Right forelimb (tissue), 1 donor: Measurements from ENCODE around the gene DLEC1.

Experiments used
- DNase-seq: peaks from one replicate; pipeline ENCODE4 v3.0.0-alpha.2; 2018

DLEC1 gene

DNA sequence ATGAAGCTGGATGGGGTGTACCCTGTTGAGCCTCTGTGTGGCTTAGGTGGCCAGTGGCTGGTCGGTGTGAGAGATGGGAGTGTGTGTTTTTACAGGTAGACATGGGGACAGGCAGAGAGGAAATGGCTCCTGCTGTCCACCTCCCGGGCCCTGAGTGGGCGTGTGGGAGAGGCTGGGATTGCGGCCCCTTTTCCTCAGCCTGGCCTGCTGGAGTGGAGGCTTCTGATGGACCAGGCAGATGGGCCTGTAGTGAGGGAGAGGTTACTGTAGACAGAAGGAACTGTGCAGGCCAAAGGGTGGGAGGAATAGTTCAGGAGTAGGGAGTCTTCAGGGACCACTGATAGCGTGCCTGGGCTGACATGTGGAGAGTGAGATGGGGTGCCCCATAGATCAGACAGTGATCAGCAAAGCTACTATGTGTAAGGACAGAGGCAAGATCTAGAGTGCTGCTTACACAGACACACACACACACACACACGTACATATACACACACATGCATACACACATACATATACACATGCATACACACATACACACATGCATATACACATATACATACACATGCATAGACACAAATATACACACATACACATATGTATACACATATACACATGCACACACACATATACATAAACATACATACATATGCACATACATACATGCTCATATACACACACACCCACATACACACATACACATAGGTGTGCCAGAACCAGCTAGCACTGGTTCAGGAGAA, 71.5 kb downstream of the DLEC1 start:
- no peak for DNase-seq

DNA sequence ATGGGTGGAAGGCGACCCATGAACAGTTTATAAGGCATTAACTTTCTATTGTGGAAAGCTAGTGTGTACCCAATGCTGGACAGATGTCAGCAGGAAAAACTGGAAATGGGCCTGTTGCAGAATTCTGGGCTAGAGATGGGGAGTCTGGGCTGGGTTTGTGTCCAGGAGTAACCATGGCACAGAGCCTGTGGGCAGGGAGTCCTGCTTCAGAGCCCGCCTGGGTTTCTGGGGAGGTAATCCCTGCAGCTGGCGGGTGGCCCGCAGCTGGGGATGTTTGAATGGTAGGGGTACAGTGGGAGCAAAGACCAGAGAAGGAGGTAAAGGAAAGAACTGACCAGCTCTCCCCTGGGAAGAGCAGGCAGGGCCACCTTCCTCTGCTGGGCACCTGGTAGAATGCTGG, 72.2 kb downstream of the DLEC1 start:
- DNase-seq = no peak

DNA sequence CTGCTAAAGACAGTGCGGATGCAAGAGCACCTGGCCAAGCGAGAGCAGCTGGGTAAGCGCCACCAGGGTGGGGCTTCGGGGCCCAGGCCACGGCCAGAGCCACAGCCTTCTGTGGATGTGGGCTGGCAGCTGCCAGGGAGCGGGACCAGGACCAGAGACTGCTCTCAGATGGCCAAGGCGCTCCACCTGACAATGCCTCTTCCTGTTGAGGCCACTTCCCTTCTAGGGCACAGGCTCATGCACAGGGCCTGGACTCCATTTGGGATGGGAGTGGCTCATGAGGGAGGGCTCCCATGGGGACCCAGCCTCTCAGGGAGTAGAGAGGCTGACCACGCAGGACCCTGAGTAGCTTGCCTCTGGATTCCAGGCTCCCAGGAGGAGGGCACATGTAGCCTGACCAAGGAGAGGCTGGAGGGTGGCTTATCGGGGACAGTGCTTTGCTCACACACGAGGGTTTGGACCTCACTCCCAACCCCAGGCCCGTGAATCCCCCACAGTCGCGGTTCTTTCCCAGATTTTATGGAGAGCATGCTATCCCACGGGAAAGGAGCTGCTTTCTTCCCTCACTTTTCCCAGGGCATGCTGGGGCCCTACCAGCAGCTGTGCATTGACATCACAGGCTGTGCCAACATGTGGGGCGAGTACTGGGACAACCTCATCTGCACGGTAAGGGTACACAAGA, 72.8 kb downstream of the DLEC1 start:
- no peak for DNase-seq

DNA sequence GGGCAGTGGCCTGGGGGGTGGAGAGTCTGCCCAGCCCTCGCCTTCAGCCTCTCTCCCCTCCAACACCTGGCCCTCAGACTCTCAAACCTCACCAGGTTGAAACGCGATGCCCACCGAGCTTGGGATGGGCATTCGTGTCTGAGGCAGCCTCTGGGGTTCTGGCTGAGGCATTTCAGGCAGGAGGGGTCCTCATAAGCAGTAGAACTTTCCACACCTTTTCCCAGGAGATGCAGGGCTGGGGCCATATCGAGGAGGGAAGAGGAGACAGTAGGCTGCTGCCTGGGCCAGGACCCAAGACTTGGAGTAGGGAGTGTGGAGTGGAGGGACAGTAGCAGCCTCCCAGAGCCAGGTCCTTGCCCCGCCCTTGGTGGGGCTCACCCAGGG, 73.4 kb downstream of the DLEC1 start:
- no peak for DNase-seq

DNA sequence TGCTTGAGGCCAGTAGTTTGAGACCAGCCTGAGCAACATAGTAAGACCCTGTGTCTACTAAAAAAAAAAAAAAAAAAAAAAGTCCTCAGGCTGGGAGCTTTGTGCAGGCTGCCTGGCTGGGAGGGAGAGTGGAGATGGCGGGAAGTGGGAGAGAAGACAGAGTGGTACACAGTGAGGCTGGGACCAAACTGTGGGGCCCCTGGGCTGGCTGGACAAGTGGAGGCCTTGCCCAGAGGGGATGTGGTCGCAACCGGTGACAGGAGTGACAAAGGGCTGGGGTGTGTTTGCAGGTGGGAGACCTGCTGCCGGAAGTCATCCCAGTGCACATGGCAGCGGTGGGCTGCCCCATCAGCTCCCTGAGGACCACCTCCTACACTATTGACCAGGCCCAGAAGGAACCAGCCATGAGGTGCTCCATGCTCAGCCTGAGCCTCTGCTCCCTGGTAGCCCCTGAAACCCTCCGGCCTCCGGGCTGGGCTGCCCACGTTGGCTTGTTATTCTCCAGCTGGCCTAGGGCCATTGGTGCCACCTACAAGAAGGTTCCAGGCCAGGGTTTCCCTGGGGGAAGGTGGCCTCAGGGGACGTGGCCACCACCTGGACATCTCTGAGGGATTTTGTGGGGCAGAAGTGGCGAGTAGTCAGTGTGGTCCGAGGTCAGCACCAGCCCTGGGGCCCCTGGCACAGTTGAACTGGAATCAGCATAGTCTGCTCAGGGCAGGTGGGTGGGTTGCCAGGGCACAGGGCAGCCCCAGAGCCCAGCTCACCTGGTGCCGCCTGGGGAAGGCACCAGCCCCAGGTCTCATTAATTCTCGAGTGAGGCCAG, 75.3 kb downstream of the DLEC1 start:
- no peak for DNase-seq

DNA sequence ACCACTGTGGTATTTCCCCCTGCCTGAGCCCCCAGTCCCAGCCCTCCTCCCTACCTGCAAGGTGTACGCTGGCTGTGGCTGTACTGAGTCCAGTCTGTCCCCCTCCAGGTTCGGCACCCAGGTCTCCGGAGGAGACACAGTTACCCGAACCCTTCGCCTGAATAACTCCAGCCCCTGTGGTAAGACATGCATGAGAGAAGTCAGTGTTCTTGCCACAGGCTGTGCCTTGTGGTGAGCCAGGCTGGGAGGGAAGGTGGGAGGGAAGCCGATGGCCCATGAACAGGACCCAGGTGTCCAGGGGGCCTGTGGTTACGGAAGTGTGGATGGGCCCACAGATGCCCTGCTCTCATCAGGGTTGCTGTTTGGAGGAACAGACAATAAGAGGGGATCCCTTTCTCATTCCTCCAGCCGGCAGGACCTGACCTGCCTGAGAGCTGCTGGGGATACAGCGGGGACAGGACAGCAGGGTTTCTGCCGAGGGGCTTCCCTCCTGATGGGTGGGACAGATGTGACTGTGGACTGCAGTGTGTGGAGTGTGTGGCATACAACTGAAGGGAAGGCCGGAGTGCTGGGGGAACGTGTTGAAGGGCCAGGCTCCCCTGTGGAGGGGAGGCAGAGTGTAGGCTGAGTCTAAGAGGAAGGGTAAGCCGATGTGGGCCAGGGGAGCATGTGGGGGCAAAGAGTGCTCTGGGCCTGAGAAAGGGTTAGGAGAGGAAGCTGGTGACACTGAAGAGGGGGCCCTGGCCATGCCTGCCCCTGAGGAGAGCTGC, 76.1 kb downstream of the DLEC1 start:
- no peak for DNase-seq

DNA sequence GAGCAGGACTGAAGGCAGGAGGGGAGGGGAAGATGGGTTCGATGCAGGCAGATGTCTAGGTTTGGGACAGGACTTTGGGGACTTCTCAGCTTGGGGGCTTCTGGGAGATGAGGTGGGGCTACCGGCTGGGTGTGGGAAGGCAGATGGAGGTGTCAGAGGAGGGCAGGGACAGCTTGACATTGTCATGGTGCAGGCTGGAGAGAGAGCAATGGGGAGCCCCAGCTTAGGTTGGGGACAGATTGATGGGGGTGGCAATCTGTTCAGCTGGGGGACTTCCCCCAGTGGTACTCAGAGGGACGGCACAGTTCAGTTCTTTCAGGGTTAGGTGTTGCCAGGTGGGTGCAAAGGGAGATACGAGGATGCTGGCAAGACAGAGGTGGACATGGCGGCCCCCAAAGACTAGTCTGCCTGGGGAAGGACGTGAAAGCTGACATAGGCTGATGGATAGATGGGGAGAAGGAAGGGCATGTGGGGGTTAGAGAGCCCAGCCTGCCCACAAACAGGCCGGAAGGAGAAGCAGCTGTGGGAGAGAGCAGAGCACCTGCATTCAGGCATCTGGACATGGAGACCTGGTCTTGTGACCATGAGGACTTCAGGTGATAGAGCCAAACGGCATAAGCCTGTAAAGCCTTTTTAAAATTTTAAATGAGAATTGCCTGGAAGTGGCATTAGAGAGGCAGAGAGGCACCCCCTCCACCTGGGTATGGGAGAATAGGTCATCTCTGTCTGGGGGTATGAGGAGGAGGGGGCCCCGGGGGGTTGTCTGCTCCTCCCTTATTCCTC, 76.8 kb downstream of the DLEC1 start:
- no peak for DNase-seq

DNA sequence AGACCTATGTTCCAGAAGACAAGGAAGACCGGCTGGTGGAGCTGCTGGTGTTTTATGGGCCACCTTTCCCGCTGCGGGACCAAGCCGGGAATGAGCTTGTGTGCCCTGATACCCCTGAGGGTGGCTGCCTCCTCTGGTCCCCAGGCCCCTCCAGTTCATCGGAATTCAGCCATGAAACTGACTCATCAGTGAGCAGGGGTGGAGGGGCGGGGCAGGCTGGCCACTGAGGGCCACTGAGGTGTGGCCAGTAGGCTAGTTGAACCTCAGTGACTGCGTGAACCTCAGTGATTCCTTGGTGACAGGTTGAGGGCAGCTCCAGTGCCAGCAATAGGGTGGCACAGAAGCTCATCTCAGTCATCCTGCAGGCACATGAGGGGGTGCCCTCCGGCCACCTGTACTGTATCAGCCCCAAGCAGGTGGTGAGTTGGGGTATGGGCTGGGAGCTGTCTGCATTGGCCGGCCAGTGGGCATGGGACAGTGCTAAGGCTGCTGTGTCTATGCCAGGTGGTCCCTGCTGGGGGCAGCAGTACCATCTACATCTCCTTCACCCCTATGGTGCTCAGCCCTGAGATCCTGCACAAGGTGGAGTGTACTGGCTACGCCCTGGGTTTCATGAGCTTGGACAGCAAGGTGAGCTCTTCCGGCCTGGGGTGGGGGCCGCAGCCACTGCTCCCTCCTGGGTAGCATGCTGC, 77.6 kb downstream of the DLEC1 start:
- no peak for DNase-seq

DNA sequence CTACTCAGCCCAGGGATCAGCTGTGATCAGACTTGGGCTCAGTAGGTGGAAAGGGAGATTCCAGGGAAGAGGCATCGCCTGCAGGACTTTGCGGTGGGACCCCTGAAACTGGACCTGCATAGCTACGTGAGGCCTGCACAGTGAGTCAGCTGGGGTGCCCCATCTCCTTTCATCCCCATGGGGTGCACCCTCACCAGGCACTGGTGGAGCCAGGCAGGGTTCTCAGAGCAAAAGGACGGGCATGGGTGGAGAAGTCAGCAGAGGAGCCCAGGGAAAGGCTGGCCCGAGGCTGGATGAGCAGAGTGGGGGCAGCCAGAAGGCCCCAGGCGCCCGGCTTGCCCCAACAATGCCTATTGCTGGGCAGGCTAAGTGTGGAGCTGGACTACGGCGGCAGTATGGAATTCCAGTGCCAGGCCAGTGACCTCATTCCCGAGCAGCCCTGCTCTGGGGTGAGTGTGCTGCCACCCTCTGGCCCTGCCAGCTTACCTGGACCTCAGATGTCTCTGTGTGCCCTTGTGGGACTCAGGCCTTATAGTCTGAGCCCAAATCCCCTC, 78.2 kb downstream of the DLEC1 start:
- no peak for DNase-seq

DNA sequence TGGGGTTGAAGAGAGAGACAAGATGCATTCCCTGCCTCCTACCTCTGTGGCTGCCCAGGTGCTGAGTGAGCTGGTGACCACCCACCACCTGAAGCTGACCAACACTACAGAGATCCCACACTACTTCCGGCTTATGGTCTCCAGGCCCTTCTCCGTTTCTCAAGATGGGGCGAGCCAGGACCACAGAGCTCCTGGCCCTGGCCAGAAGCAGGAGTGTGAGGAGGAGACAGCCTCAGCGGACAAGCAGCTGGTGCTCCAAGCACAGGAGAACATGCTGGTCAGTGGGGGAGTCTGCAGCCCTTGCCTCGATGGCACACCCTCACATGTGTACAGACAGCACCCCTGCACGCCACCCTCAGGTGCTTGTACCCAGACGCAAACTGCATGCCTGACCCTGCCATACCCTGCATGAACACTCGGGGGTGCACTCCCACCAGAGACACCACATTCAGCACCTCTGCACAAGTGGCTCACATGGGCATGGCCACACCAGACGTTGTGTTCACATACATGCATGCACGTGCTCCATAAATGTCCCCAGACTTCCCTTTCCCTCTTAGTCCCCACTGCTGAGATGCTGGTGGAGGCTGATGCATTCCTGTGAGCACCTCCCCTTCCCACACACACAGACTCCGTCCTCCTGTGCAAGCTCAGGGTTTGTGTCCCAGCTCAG, 78.9 kb downstream of the DLEC1 start:
- DNase-seq = no peak

DNA sequence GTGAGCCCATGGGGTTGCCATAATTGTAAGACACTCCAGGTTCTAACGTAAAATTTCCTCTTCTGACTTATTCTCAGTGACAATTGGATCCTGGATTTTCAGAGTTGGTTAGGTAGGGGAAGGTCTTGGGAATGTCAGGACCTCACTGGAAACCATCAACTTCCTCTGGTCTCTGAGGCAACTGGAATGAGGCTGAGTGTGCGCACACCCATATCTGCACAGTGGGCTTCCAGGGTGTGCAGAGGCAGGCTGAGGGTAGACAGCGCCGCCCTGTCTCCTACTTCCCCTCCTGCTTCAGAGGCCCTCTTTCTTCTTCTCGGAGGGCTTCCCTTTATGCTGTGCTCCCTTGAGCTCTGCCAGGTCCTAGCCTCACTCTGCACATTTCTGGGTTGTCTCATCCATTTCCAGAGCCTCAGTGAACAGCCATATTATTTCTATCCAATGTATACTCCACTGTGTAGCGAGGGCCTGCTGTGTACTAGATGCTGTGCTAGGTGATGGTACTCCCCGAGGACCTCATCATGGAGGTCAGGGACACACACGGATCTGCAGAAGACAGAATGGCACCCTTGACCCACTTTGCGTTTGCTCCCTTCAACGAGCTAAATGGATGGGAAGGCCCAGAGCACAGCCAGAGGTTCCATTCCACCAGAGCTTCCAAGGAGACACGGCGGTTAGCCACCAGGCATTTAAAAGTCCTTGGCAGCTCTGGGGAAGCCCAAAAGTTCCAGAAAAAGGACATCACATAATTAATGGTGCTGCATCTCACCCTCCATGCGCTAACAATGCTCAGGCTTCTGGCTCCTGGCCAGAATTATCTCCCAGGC, 79.6 kb downstream of the DLEC1 start:
- no peak for DNase-seq

DNA sequence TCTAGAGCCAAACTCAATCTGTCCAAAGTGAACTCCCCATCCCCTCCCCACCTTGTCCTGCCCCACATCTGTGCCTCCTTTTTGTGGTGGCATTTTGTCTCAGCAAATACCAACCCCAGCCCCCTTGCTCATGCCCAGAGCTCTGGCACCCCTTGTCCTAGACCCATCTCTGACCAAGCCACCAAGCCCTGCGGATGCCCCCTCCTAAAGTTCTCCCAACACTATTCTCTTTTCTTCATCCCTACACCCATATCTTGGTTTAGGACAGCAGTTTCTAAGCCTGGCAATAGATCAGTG, 80.2 kb downstream of the DLEC1 start:
- no peak for DNase-seq

DNA sequence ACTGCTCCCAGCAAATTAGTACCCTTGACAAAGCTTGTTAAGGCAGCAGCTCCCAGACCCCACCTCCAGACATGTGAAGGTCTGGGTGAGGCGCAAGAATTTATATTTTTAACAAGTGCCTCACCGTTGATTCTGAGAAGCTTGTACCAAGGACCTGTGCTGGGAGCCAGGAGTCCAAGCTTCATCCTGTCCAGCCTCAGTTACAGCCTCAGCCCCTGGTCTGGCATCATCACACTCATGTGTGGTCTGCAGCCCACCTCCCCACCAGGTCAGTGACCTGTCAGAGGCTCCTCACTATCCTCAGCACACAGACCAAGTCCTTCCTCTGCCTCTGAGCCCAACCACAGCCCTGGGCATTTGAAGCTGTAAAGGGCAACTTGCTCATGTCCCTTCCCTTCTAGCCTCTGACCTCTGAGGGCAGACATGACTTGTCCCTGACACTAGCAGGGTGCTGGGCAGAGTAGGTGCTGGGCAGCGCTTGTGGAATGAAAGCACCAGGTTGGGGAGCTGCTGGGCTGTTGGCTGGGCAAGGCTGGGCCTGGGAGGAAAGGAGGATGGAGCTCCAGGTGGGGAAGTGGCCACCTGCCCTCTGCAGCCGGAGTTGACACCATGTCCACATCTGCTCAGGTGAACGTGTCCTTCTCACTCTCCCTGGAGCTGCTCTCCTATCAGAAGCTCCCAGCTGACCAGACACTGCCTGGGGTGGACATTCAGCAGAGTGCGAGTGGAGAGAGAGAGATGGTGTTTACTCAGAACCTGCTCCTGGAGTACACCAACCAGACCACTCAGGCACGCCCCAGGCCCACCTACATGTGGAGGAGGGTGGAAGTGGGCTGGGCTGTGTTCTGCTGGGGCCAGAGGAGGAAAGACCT, 81.0 kb downstream of the DLEC1 start:
- no peak for DNase-seq

DNA sequence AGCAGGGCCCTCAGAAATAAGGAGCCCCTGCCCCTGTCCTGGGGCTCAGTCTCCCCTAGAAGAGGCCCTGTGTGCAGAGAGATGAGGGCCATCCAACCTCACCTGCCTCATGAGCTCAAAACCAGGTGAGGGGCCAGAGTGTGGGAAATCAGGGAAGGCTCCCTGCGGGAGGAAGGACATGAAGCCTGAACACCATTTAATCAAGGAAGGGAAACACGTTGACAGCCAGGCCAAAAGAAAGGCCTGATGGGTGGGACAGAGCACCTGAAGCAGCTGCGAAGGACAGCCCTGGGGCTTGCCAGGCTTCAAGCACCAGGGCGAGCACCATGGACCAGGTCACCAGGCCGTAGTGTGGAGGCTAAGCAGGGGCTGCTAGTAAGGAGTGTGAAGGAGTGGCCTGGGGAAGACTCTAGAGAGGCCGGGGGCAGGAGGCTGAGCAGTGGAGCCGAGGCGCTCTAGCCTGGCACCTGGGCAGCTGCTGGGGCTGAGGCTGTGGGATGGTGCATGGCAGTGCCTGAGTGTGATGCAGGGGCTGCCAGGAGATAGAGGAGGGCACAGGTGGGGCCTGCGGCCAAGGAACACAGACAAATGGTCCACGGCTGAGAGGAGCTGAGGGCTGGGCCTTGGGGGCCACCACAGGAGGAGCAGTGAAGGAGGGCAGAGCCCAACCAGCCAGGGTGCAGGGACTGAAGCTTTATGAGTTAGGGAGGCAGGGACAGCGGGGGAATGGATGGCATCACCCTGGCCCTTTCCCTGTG, 81.9 kb downstream of the DLEC1 start:
- no peak for DNase-seq

DNA sequence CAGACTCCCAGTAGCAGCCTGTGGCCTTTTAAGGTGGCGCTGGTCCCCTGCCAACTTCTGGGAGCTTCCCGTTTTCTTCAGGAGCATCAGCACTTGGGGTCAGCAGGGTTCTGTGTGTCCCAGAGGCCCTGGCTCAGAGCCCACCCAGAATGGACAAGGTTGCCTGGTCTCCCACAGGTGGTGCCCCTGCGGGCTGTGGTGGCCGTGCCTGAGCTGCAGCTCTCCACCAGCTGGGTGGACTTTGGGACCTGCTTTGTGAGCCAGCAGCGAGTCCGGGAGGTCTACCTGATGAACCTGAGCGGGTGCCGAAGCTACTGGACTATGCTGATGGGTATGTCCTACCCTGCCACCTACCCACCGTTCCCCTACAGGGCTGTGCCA, 82.4 kb downstream of the DLEC1 start:
- DNase-seq = no peak

DNA sequence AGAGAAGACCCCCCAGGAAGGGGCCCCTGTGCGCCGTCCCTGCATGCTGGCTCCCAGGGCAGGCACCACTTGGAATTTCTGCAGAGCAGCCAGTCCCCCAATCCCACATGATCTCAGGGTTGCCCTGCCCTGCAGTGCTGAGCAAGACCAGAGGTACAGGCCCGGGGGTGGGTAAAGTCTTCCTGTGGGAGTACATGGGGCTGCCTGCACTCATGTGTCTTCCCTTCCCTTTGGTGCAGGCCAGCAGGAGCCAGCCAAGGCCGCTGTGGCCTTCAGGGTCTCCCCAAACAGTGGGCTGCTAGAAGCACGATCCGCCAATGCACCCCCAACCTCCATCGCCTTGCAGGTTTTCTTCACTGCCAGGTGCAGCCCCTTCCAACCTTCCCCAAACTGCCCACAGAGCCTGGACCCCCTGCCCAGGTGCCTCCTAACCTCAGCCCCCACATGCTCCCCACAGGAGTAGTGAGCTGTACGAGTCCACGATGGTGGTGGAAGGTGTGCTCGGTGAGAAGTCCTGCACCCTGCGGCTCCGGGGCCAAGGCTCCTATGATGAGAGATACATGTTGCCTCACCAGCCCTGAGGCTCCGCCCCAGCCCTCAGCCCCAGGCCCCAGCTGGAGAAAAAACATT, 82.9 kb downstream of the DLEC1 start:
- peak; percentile 27 for DNase-seq

DNA sequence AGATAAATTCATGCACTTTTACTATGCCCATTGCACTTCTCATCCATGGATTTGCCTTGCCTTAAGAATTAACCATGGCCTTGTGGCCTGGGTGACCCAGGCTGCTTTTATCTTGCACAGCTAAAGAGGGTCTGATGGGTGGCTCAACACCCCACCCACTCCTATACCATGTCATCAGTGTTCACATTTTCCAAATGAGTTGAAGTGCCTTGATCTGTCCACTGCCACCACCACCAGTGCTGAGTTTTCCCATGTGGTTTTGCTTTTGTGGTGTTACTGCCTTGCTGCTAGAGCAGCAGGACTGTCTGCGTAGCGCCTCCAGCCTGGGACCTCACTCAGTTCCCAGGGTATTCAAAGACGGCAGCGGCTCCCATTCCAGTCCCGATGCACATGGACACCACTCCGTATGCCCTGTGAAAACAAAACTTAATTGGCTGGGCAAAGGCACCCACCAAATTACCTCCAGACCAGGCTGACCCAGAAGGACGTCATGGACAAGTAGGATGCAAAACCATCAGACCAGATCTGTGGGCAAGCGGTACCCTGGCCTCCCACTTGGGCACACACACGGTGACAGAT, 83.8 kb downstream of the DLEC1 start:
- DNase-seq = peak; percentile 23
